Activated naive CD4-positive, alpha-beta T cell treated with anti-CD3 and anti-CD28 coated beads, Interleukin-2, amount 50 U/mL, for 72 hours (primary cell): ENCODE results near the gene CETN2. TPM values are rescaled to one million over a fixed set of nuclear protein-coding genes. Genes with fewer than 3 reads are reported as not detected.
"Not testable (repeated sequence)": the region's sequence is repeated elsewhere in the genome, so short reads cannot be mapped to it uniquely, and the experiment has no call there.

Experiments used
- ATAC-seq, 2 donors: fragments of 150-1000 bp; cut with Tn5 transposase; 2 replicates each; pipeline ENCODE4 v1.10.0; 2021; ENCODE audit warnings: mild to moderate bottlenecking in 2 of 2, moderate library complexity in 2 of 2
- DNase-seq, 2 donors: peaks; one replicate each; pipeline ENCODE4 v3.0.0; 2021 to 2022; ENCODE audit warnings: low spot score in 2 of 2
- H3K27ac Mint-ChIP-seq, 2 donors: one replicate each; pipeline ENCODE4 v1.8.0; 2022; ENCODE audit warnings: mild to moderate bottlenecking in 2 of 2, mixed read lengths in 2 of 2
- H3K36me3 Mint-ChIP-seq, 2 donors: one replicate each; pipeline ENCODE4 v1.8.0; 2022; ENCODE audit warnings: mixed read lengths in 2 of 2
- H3K9me3 Mint-ChIP-seq, 2 donors: one replicate each; pipeline ENCODE4 v1.8.0; 2022; ENCODE audit warnings: mixed read lengths in 2 of 2
- total RNA-seq, 2 donors: library from RNA; stranded (reverse); gene quantifications; one replicate each; pipeline ENCODE4 v1.2.3, GENCODE V29; 2022

Gene CETN2
- total RNA-seq, 2 donors from 2014 or later = 7.4 to 9.4 TPM

GRCh38 chrX:152844256-152844655 lies 13.7 kb upstream of the CETN2 start:
- Mint-ChIP-seq H3K27ac (no peak overlapping the region), H3K36me3 (peaks cover 0 to 5% of the 10 kb centered on the region in 2 donors), H3K9me3 (no peaks in the 10 kb centered on the region)
- DNase-seq (no peak), ATAC-seq (no peak)

- ATAC-seq (no peak), DNase-seq (no peak)
- Mint-ChIP-seq H3K36me3 (peaks cover 0 to 5% of the 10 kb centered on the region in 2 donors), H3K9me3 (no peaks in the 10 kb centered on the region), H3K27ac (no peak overlapping the region)
Observed at GRCh38 chrX:152843852-152844251, 13.3 kb upstream of the CETN2 start.

- Mint-ChIP-seq H3K27ac (no peak overlapping the region), H3K36me3 (peaks cover 6 to 13% of the 10 kb centered on the region in 2 donors), H3K9me3 (no peaks in the 10 kb centered on the region)
- DNase-seq (no peak), ATAC-seq (no peak)
Observed at GRCh38 chrX:152842772-152843338, 12.3 kb upstream of the CETN2 start.

- H3K36me3 Mint-ChIP-seq = peaks cover 6 to 27% of the 10 kb centered on the region in 2 donors
- not testable (repeated sequence) for ATAC-seq, H3K9me3 Mint-ChIP-seq, DNase-seq, H3K27ac Mint-ChIP-seq
Observed at GRCh38 chrX:152835470-152835869, 4.9 kb upstream of the CETN2 start.

- H3K9me3 Mint-ChIP-seq = no peaks in the 10 kb centered on the region
- DNase-seq = no peak
- H3K36me3 Mint-ChIP-seq = peaks cover 3 to 18% of the 10 kb centered on the region in 2 donors
- H3K27ac Mint-ChIP-seq = no peak overlapping the region
- ATAC-seq = no peak
Observed at GRCh38 chrX:152833378-152833777, 2.8 kb upstream of the CETN2 start.

- ATAC-seq (no peak), DNase-seq (no peak)
- Mint-ChIP-seq H3K27ac (peak overlapping the region; percentile 36 to 97), H3K36me3 (peaks cover 0 to 14% of the 10 kb centered on the region in 2 donors), H3K9me3 (no peaks in the 10 kb centered on the region)
Observed at GRCh38 chrX:152832520-152832919, 2.0 kb upstream of the CETN2 start.

GRCh38 chrX:152831391-152831790 lies 834 bp upstream of the CETN2 start:
- peak overlapping the region; percentile 90 to 97 for H3K27ac Mint-ChIP-seq
- DNase-seq = no peak
- peaks cover 0 to 14% of the 10 kb centered on the region in 2 donors for H3K36me3 Mint-ChIP-seq
- ATAC-seq = no peak
- H3K9me3 Mint-ChIP-seq = no peaks in the 10 kb centered on the region

GRCh38 chrX:152824841-152825374 lies 5.6 kb downstream of the CETN2 start:
- Mint-ChIP-seq H3K36me3 (no peaks in the 10 kb centered on the region), H3K27ac (no peak overlapping the region), H3K9me3 (no peaks in the 10 kb centered on the region)
- DNase-seq = no peak
- ATAC-seq = no peak

GRCh38 chrX:152823657-152824056 lies 6.9 kb downstream of the CETN2 start:
- no peak for DNase-seq
- ATAC-seq = no peak
- no peaks in the 10 kb centered on the region for H3K9me3 Mint-ChIP-seq
- no peaks in the 10 kb centered on the region for H3K36me3 Mint-ChIP-seq
- no peak overlapping the region for H3K27ac Mint-ChIP-seq

- peak in 1 of 2 donors; percentile 22 for ATAC-seq
- no peak overlapping the region for H3K27ac Mint-ChIP-seq
- no peaks in the 10 kb centered on the region for H3K36me3 Mint-ChIP-seq
- DNase-seq = no peak
- no peaks in the 10 kb centered on the region for H3K9me3 Mint-ChIP-seq
Observed at GRCh38 chrX:152822383-152823086, 8.0 kb downstream of the CETN2 start.

- no peaks in the 10 kb centered on the region for H3K9me3 Mint-ChIP-seq
- H3K36me3 Mint-ChIP-seq = no peaks in the 10 kb centered on the region
- peak in 1 of 2 donors; percentile 29 for DNase-seq
- ATAC-seq = no peak
- H3K27ac Mint-ChIP-seq = no peak overlapping the region
Observed at GRCh38 chrX:152821145-152821765, 9.3 kb downstream of the CETN2 start.

- Mint-ChIP-seq H3K36me3 (no peaks in the 10 kb centered on the region), H3K27ac (no peak overlapping the region), H3K9me3 (no peaks in the 10 kb centered on the region)
- DNase-seq (no peak), ATAC-seq (no peak)
Observed at GRCh38 chrX:152819732-152820131, 10.8 kb downstream of the CETN2 start.

GRCh38 chrX:152819266-152819665 lies 11.3 kb downstream of the CETN2 start:
- H3K27ac Mint-ChIP-seq = no peak overlapping the region
- no peaks in the 10 kb centered on the region for H3K9me3 Mint-ChIP-seq
- no peak for DNase-seq
- no peak for ATAC-seq
- no peaks in the 10 kb centered on the region for H3K36me3 Mint-ChIP-seq

- DNase-seq (no peak), ATAC-seq (no peak)
- no peaks in the 10 kb centered on the region for H3K9me3 Mint-ChIP-seq
- no peaks in the 10 kb centered on the region for H3K36me3 Mint-ChIP-seq
- no peak overlapping the region for H3K27ac Mint-ChIP-seq
Observed at GRCh38 chrX:152818356-152818755, 12.2 kb downstream of the CETN2 start.

- ATAC-seq (no peak), DNase-seq (no peak)
- Mint-ChIP-seq H3K36me3 (no peaks in the 10 kb centered on the region), H3K9me3 (no peaks in the 10 kb centered on the region), H3K27ac (no peak overlapping the region)
Observed at GRCh38 chrX:152817078-152817764, 13.3 kb downstream of the CETN2 start.

GRCh38 chrX:152814048-152814447 lies 16.5 kb downstream of the CETN2 start:
- ATAC-seq (no peak), DNase-seq (no peak)
- H3K9me3 Mint-ChIP-seq = no peaks in the 10 kb centered on the region

GRCh38 chrX:152813206-152813605 lies 17.4 kb downstream of the CETN2 start:
- DNase-seq = no peak
- no peak overlapping the region for H3K27ac Mint-ChIP-seq

More at GRCh38 chrX:152814048-152814447, 16.5 kb downstream of the CETN2 start:
- peak overlapping the region in 1 of 2 donors; percentile 17 for H3K27ac Mint-ChIP-seq
- no peaks in the 10 kb centered on the region for H3K36me3 Mint-ChIP-seq

More at GRCh38 chrX:152813206-152813605, 17.4 kb downstream of the CETN2 start:
- ATAC-seq = no peak
- H3K9me3 Mint-ChIP-seq = no peaks in the 10 kb centered on the region
- no peaks in the 10 kb centered on the region for H3K36me3 Mint-ChIP-seq
